Thymus (tissue), 11 donors: ENCODE data around the gene FKBP15. TPM values are rescaled to one million over a fixed set of nuclear protein-coding genes. Genes with fewer than 3 reads are reported as not detected.
"Not testable (repeated sequence)": the region's sequence is repeated elsewhere in the genome, so short reads cannot be mapped to it uniquely, and the experiment has no call there.

Source experiments
- DNase-seq, 9 donors: peaks; one replicate each; pipeline ENCODE4 v3.0.0-alpha.2; 2013; ENCODE audit warnings: low spot score in 9 of 9, low read depth in 6 of 9, missing footprints in 1 of 9
- H3K27ac ChIP-seq, 2 donors: one replicate each; pipeline ENCODE4 v1.5.1; 2013; ENCODE audit warnings: control low read depth in 1 of 2, low read depth in 1 of 2, low read length in 1 of 2, mild to moderate bottlenecking in 1 of 2, moderate library complexity in 1 of 2
- H3K27me3 ChIP-seq, 2 donors: one replicate each; pipeline ENCODE4 v1.5.1; 2013; ENCODE audit warnings: low read length in 1 of 2; ENCODE audit not compliant: control insufficient read depth in 2 of 2, insufficient read depth in 1 of 2
- H3K36me3 ChIP-seq, 2 donors: one replicate each; pipeline ENCODE4 v1.5.1; 2013; ENCODE audit warnings: low read length in 1 of 2, mild to moderate bottlenecking in 1 of 2, moderate library complexity in 1 of 2; ENCODE audit not compliant: control insufficient read depth in 2 of 2, insufficient read depth in 2 of 2
- H3K4me1 ChIP-seq, 2 donors: one replicate each; pipeline ENCODE4 v1.5.1; 2013; ENCODE audit warnings: low read length in 2 of 2; ENCODE audit not compliant: control insufficient read depth in 2 of 2, insufficient read depth in 2 of 2
- H3K4me3 ChIP-seq, 2 donors: one replicate each; pipeline ENCODE4 v1.5.1; 2013; ENCODE audit warnings: low read length in 2 of 2, control low read depth in 1 of 2, mild to moderate bottlenecking in 1 of 2
- H3K9me3 ChIP-seq, 2 donors: one replicate each; pipeline ENCODE4 v1.5.1; 2013; ENCODE audit warnings: low read length in 1 of 2, mild to moderate bottlenecking in 1 of 2; ENCODE audit not compliant: control insufficient read depth in 2 of 2, insufficient read depth in 1 of 2
- WGBS: extraction: QIAGEN DNeasy Blood & Tissue Kit; methylation state at CpG from one replicate; pipeline ENCODE4 v1.1.7; 2013; 5-methylcytosine and 5-hydroxymethylcytosine counted together
- polyA plus RNA-seq: library from polyadenylated mRNA; stranded (reverse); fragments of 200-250 nt; gene quantifications from one replicate; pipeline ENCODE4 v1.2.3, GENCODE V29; 2013
- total RNA-seq: library from RNA; stranded (reverse); fragments of 120-200 nt; gene quantifications from one replicate; pipeline ENCODE4 v1.2.4, GENCODE V29; 2013
- donor health status: healthy.

Gene FKBP15
- total and polyA plus RNA-seq, 2 donors, result 14.8 to 19.3 TPM

DNA sequence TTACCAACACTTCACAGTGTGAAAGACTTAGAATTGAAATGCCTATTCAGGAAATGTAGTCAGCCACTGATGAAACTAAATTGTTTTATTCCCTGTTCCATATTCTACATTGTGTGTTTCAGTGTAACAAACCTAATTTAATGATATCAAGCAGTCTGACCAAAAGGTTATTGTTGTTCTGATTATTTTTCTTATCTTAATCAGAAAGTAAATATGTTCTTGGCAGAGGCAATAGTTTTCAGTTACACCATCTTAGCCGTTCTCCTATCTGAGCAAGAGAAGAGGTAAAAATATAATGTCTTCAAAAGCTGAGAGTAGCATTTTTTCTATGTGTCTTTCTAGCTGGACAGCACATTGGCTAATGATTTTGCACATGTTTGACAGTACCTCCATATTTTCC lies 37.2 kb upstream of the FKBP15 start:
- Histone ChIP-seq H3K36me3 (peaks cover 6 to 14% of the 10 kb centered on the region in 2 donors), H3K27ac (no peak overlapping the region), H3K9me3 (no peaks in the 10 kb centered on the region), H3K4me1 (no peaks in the 10 kb centered on the region), H3K4me3 (no peak overlapping the region), H3K27me3 (no peaks in the 10 kb centered on the region)
- no peak for DNase-seq
- WGBS, result 99% methylated on average over 1 of the region's 1 CpG

DNA sequence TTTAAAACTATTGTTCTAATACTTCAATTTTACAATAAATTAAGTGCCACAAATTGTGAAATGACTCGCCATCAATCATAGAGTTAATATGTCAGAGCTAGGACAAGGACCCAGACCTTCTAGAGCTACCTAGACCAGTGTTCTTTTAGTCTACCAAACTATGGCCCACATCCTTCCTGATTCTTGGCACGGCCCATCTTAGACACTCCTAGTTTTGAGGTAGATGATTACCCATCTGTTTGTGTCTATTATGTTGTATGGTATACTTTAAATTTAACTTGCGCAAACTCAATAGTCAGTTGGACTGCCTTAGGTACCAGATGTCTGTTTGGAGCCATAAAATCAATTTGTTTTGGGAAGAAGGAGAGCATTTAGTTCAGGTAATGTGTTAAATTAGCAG lies 36.8 kb upstream of the FKBP15 start:
- Histone ChIP-seq H3K27me3 (no peaks in the 10 kb centered on the region), H3K4me3 (no peak overlapping the region), H3K9me3 (no peaks in the 10 kb centered on the region), H3K36me3 (peaks cover 6 to 14% of the 10 kb centered on the region in 2 donors), H3K4me1 (no peaks in the 10 kb centered on the region), H3K27ac (no peak overlapping the region)
- 95% methylated on average over 3 of the region's 3 CpGs for WGBS
- no peak for DNase-seq

DNA sequence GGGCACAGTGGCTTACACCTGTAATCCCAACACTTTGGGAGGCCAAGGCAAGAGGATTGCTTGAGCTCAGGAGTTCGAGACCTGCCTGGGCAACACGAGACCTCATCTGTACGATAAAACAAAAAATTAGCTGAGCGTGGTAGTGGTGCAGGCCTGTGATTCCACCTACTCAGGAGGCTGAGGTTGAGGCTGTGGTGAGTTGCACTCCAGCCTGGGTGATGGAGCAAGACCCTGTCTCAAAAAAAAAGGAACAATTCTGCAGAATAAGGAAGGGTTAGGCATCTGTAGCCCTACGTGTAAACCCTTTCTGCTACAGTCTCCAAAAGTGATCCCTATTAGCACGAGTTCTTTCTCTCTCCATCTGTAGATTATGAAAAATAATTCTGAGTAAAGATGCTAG lies 34.4 kb upstream of the FKBP15 start:
- Histone ChIP-seq H3K27ac (no peak overlapping the region), H3K27me3 (no peaks in the 10 kb centered on the region), H3K36me3 (peaks cover 6 to 14% of the 10 kb centered on the region in 2 donors), H3K9me3 (no peaks in the 10 kb centered on the region), H3K4me3 (no peak overlapping the region), H3K4me1 (no peaks in the 10 kb centered on the region)
- DNase-seq, result no peak
- WGBS, result 95% methylated on average over 6 of the region's 6 CpGs

DNA sequence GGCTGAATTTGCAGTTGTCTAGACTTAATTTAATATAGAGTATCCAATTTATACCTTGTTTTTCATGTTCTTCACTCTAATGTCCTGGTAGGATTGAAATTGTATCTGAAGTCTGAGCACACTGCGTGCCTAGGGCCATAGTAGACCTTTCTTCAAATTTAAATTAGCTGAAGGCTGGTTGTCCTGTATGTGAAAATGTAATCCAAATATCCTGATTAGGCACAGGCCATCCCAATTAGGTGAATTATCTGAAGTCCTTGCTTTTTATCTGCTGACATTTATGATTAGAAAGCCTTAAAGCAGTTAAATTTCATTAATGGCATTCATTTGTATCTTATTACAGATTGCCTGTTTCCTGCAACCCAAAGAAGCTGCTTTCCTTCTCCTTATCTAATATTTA lies 33.9 kb upstream of the FKBP15 start:
- peaks cover 2 to 13% of the 10 kb centered on the region in 2 donors for H3K36me3 ChIP-seq
- no peak for DNase-seq
- H3K27ac ChIP-seq, result no peak overlapping the region
- H3K9me3 ChIP-seq, result no peaks in the 10 kb centered on the region
- no peaks in the 10 kb centered on the region for H3K27me3 ChIP-seq
- WGBS, result 97% methylated on average over 1 of the region's 1 CpG
- no peak overlapping the region for H3K4me3 ChIP-seq
- H3K4me1 ChIP-seq, result no peaks in the 10 kb centered on the region

DNA sequence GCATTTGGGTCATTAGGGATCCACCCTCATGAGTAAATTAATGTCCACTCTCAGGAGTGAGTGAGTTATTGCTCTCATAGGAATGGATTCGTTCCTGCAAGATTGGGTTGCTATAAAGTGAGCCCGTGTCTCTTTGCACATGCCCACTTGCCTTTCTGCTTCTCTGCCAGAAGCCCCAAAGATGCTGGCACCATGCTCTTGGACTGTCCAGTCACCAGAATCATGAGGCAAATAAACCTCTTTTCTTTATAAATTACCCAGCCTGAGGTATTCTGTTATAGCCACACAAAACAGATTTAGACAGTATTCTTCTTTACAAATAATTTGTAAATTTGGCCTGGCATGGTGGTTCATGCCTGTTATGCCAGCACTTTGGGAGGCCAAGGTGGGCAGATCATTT lies 29.7 kb upstream of the FKBP15 start:
- WGBS, result 100% methylated on average over 2 of the region's 2 CpGs
- DNase-seq, result no peak
- H3K36me3 ChIP-seq, result no peaks in the 10 kb centered on the region
- no peak overlapping the region for H3K27ac ChIP-seq
- no peaks in the 10 kb centered on the region for H3K4me1 ChIP-seq
- H3K4me3 ChIP-seq, result no peak overlapping the region
- H3K27me3 ChIP-seq, result no peaks in the 10 kb centered on the region
- no peaks in the 10 kb centered on the region for H3K9me3 ChIP-seq

- H3K4me1 ChIP-seq, H3K4me3 ChIP-seq, H3K9me3 ChIP-seq, H3K27me3 ChIP-seq, DNase-seq, H3K36me3 ChIP-seq, H3K27ac ChIP-seq: not testable (repeated sequence)
- WGBS, result 99% methylated on average over 2 of the region's 2 CpGs
Measured at GRCh38 chr9:113249661-113250060, 28.6 kb upstream of the FKBP15 start.

- no peak overlapping the region for H3K27ac ChIP-seq
- H3K9me3 ChIP-seq, result no peaks in the 10 kb centered on the region
- H3K27me3 ChIP-seq, result no peaks in the 10 kb centered on the region
- H3K4me1 ChIP-seq, result no peaks in the 10 kb centered on the region
- no peaks in the 10 kb centered on the region for H3K36me3 ChIP-seq
- no peak for DNase-seq
- no peak overlapping the region for H3K4me3 ChIP-seq
Measured at GRCh38 chr9:113247640-113248039, 26.6 kb upstream of the FKBP15 start.

DNA sequence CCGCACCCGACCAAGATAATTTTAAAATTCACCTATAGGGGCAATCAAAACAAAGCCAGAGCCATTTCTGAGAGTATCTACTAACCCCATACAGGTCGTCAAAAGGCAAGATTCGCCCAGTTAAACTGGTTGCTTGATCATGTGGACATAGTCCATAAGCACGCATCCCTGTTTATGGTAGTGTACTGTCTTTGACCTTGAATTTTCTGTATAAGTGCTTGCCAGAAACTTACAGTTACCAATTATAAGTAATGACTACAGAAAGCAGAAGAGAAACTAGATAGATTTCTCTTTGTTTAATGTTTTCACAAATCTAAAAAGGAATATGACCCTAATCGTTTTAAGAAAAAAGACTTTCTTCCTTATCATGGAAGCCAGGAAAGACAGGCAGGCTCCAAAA lies 25.9 kb upstream of the FKBP15 start:
- no peaks in the 10 kb centered on the region for H3K27me3 ChIP-seq

GRCh38 chr9:113245894-113246293 lies 24.8 kb upstream of the FKBP15 start:
- no peaks in the 10 kb centered on the region for H3K27me3 ChIP-seq
- DNase-seq, result no peak
- WGBS, result 95% methylated on average over 4 of the region's 4 CpGs
- H3K4me3 ChIP-seq, result no peak overlapping the region
- no peaks in the 10 kb centered on the region for H3K9me3 ChIP-seq
- H3K4me1 ChIP-seq, result no peaks in the 10 kb centered on the region
- H3K36me3 ChIP-seq, result no peaks in the 10 kb centered on the region
- no peak overlapping the region for H3K27ac ChIP-seq

More for the DNA sequence above, 25.9 kb upstream of the FKBP15 start:
- 95% methylated on average over 6 of the region's 6 CpGs for WGBS
- no peak overlapping the region for H3K27ac ChIP-seq
- no peaks in the 10 kb centered on the region for H3K36me3 ChIP-seq
- DNase-seq, result no peak
- H3K4me1 ChIP-seq, result no peaks in the 10 kb centered on the region
- H3K4me3 ChIP-seq, result no peak overlapping the region
- no peaks in the 10 kb centered on the region for H3K9me3 ChIP-seq

- Histone ChIP-seq H3K9me3 (no peaks in the 10 kb centered on the region), H3K27me3 (no peaks in the 10 kb centered on the region), H3K36me3 (no peaks in the 10 kb centered on the region), H3K27ac (no peak overlapping the region), H3K4me3 (no peak overlapping the region), H3K4me1 (no peaks in the 10 kb centered on the region)
- no peak for DNase-seq
- 98% methylated on average over 2 of the region's 2 CpGs for WGBS
Measured at GRCh38 chr9:113244556-113244955, 23.5 kb upstream of the FKBP15 start.
